HG03558 (cell line): ENCODE data around the gene SLC39A11.
A peak's percentile ranks its signal among the peaks of the same experiment; 100 is the strongest.
"Not testable (repeated sequence)": the region's sequence is repeated elsewhere in the genome, so short reads cannot be mapped to it uniquely, and the experiment has no call there.

Source experiments
- ATAC-seq: cut with Tn5 transposase; IDR thresholded peaks from one replicate; pipeline ENCODE4 v1.9.1; 2021; ENCODE audit warnings: moderate number of reproducible peaks; ENCODE audit not compliant: unreplicated experiment; ENCODE audit errors: extremely low read depth

The SLC39A11 gene

GRCh38 chr17:72654706-72655105 is 437.8 kb downstream of the SLC39A11 start:
- ATAC-seq = no peak

- ATAC-seq = no peak
These were observed 440.5 kb downstream of the SLC39A11 start for GRCh38 chr17:72651988-72652387.

DNA sequence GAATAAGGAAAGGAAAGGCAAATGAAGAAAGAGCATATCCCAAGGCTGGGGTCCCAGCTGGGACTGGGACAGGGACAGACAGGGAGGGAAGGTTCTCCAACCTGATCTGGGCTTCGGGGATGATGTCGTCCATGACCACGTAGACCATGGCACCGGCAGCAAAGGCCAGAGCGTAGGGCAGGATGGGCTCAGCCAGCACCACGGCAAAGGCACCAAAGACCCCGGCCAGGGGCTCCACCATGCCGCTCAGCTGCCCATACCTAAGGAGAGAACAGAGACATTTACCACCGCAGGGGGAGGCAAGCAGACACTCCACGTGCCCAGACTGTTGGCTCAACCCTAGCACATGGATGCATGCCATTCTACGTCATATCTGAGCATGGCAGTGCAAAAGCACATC is 443.8 kb downstream of the SLC39A11 start:
- no peak for ATAC-seq

GRCh38 chr17:72646176-72646575 is 446.3 kb downstream of the SLC39A11 start:
- no peak for ATAC-seq

GRCh38 chr17:72644492-72644891 is 448.0 kb downstream of the SLC39A11 start:
- no peak for ATAC-seq

DNA sequence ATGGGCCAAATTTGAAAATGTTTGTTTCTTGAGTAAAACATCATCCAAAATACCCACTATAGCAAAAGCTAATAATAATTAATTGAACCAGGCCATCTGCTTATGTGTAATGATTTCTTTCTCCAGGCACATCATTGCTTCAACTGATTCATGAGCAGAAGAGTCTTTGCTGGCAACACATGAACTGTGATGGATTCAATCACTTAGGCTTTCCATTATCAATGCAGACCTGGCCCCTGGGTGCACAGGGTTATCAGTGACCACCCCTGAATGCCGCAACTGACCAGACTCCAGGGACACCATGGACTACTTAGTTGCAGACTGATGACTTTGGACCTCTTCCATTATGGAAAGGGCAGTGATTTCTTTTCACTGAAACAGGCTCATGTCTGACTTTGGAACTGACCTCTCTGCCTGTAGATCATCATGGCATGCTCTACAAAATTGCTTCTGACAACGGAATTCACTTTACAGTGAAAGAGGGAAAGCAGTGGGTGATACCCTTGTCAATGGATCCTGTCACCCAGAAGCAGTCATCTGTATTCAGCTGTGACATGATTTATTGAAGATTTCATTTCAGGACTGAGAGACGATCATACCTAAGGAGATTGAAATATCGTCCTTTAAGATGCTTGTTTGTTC is 448.8 kb downstream of the SLC39A11 start:
- no peak for ATAC-seq

GRCh38 chr17:72642720-72643119 is 449.8 kb downstream of the SLC39A11 start:
- no peak for ATAC-seq

GRCh38 chr17:72640415-72641165 is 451.9 kb downstream of the SLC39A11 start:
- no peak for ATAC-seq

DNA sequence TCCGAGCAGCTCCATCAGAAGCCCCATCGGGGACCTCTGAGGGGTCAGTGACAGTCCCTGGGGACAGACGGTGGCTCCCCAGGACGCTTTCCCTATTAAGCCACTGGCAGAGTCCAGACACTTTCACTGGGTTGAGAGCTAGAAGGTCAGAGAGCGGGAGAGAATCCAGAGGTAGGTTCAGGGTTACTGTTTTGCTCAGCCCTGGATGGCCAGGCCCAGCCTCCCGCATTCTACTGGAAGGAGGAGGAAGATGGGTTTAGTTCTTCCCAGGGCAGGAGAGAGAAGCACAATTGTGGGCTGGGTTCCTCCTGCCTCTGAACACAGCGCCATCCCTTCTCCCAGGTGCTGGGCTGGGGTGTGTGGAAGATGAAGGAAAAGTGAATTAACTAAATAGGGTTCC is 452.8 kb downstream of the SLC39A11 start:
- no peak for ATAC-seq

GRCh38 chr17:72638932-72639331 is 453.6 kb downstream of the SLC39A11 start:
- ATAC-seq = not testable (repeated sequence)

DNA sequence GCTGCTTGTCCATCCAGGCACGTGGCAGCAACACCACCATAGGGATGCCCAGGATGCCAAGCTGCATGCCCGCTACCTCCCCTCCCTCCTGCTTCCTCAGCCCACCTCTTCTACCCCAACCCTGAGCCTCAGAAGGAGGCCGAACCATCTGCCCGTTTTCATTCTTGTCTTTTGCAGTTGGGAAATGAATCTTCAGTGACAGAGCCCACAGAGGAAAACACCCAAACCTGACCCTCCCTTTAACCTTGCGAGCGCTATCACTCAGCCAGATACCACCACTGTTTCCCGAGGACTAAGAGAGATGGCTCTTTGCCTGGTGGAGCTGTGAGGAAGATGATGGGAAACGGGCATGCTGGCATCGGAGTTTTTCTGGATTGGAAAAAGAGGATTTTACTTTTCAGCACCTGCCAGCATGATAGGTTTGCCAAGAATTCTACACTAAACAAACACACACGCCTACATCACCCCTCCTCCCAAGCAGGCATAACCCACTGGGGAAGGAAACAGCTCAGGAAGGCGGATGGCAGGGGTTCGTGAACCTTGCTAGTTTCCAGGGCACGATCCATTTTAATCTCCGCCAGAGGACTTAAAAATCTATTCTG is 457.4 kb downstream of the SLC39A11 start:
- no peak for ATAC-seq

DNA sequence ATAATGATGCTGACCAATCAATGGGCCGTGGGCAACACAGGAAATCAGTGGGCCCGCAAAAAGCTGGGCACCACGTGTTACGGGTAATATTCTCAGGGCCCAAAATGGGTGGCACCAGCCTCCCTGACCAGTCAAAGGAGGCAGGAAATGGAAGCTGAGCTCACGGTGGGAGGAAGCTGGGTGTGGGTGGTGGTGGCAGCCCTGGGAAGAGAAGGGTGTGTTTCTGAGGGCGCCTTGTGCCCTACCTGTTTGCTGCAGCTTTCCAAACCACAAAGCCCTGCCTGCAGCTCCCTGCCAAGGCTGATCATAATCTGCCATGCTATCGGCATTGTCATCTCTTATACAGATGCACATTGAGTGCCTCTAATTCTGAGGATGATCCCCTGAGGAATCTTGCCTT is 457.9 kb downstream of the SLC39A11 start:
- ATAC-seq = no peak

GRCh38 chr17:72631949-72632684 is 460.4 kb downstream of the SLC39A11 start:
- no peak for ATAC-seq

- no peak for ATAC-seq
These were observed 460.9 kb downstream of the SLC39A11 start for GRCh38 chr17:72631568-72631948.

DNA sequence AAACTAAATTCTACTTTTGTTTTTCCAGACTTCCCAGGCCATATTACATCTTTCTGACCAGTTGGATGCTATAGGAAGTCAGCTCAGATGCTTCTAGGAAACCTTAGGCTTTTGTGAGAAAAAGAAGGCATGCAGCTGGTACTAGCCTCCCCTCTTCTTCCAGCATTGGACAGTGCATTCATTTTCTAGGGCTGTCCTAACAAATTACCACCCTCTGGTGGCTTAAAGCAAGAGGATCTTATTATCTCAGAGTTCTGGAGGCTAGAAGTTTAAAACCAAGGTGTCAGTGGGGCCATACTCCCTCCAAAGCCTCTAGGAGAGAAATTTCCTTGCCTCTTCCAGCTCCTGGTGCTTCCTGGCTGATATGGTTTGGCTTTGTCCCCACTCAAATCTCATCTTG is 467.8 kb downstream of the SLC39A11 start:
- no peak for ATAC-seq

GRCh38 chr17:72624226-72624625 is 468.3 kb downstream of the SLC39A11 start:
- no peak for ATAC-seq

DNA sequence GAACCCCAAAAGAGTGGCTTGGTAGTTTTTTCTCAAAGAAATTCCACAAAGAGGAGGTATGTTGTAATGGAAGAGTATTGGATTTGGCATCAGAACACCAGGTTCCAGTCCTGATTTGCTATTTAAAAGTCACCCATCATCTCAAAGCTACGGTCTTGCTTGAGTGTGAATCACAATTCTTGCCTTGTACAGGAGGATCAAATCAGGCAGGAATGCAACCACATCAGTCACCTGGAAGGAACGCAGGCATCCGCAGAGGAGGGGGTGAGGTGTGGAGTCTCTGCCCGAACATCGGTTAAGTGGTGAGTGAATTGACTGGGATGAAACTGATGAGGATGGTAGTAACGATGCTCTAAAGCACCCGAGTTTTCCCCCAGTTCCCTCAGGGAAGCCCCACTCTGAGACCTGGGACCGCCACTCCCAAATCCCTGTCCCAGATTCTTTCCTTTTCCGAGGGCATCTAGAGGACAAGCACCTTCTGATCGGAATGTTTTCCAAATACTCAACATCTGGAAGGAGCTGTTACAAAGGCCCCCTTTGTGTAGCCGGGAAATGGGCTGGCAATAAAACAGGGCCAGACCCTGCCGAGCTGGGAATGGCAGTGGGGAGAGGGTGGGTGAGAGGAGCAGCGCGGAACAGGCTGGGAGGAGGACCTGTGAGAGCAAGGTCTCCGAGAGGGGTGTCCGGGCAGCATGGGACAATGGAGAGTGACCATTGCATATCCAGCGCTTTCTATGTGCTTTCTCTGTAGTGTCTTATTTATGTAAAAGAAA is 469.6 kb downstream of the SLC39A11 start:
- ATAC-seq = no peak

GRCh38 chr17:72619976-72620650 is 472.4 kb downstream of the SLC39A11 start:
- ATAC-seq = no peak

- ATAC-seq = peak; percentile 31
These were observed 474.4 kb downstream of the SLC39A11 start for GRCh38 chr17:72618001-72618509.
